PC-3 (cell line): ENCODE measurements around the gene RSU1. TPM values are rescaled to one million over a fixed set of nuclear protein-coding genes. Genes with fewer than 3 reads are reported as not detected.

ENCODE experiments used
- ATAC-seq: fragments of 200-7000 bp; cut with Tn5 transposase; 2 replicates; pipeline ENCODE4 v1.9.1; 2020; ENCODE audit warnings: mild to moderate bottlenecking, moderate library complexity
- BruUV-seq: library from RNA; stranded (reverse); fragments of 400-500 nt; replicated peaks from 2 replicates; lab custom pipeline; 2021; lab: Mats Ljungman, UMichigan
- CTCF ChIA-PET: fragments of 300-600 bp; sonication (Branson Sonifier 250); formaldehyde crosslinking; loops from one replicate; lab custom pipeline; 2022; ENCODE audit warnings: antibody characterized with exemption; lab: Charles Lee
- POLR2A ChIA-PET: fragments of 300-600 bp; sonication (Branson Sonifier 250); formaldehyde crosslinking; loops from one replicate; lab custom pipeline; 2022; ENCODE audit warnings: antibody characterized with exemption; ENCODE audit not compliant: unreplicated experiment; lab: Charles Lee
- DNase-seq: peaks from one replicate; pipeline ENCODE4 v3.0.0-alpha.2; 2015
- H2AFZ ChIP-seq: fragments of 300-600 bp; sonication (generic); 2 replicates; pipeline ENCODE4 v1.6.0; 2016; ENCODE audit warnings: antibody characterized with exemption, low read length
- H3F3A ChIP-seq: fragments of 300-600 bp; sonication (generic); one replicate; pipeline ENCODE4 v1.6.0; 2017; ENCODE audit warnings: antibody characterized with exemption, low read length, control low read depth, mild to moderate bottlenecking; ENCODE audit not compliant: unreplicated experiment
- H3K27ac ChIP-seq: fragments of 300-600 bp; sonication (generic); 2 replicates; pipeline ENCODE4 v1.5.1; 2016; ENCODE audit warnings: mild to moderate bottlenecking, low read length
- H3K27me3 ChIP-seq: fragments of 300-600 bp; sonication (generic); 2 replicates; pipeline ENCODE4 v1.6.1; 2016; ENCODE audit warnings: low read length, mixed read lengths
- H3K36me3 ChIP-seq: fragments of 300-600 bp; sonication (generic); 2 replicates; pipeline ENCODE4 v1.6.1; 2016; ENCODE audit warnings: low read depth, mixed run types, low read length, mixed read lengths
- H3K4me1 ChIP-seq: fragments of 300-600 bp; sonication (generic); 2 replicates; pipeline ENCODE4 v1.5.1; 2016; ENCODE audit warnings: low read length; ENCODE audit not compliant: insufficient read depth
- H3K4me2 ChIP-seq: fragments of 300-600 bp; sonication (generic); 2 replicates; pipeline ENCODE4 v1.6.0; 2016; ENCODE audit warnings: low read length
- H3K4me3 ChIP-seq: fragments of 300-600 bp; sonication (generic); 2 replicates; pipeline ENCODE4 v1.5.1; 2016; ENCODE audit warnings: mild to moderate bottlenecking, low read length, mixed read lengths
- H3K79me2 ChIP-seq: fragments of 300-600 bp; sonication (generic); 2 replicates; pipeline ENCODE4 v1.6.1; 2017; ENCODE audit warnings: low read length, mixed read lengths
- H3K9ac ChIP-seq: fragments of 300-600 bp; sonication (generic); 2 replicates; pipeline ENCODE4 v1.6.0; 2016; ENCODE audit warnings: mild to moderate bottlenecking, low read length
- H3K9me2 ChIP-seq: fragments of 300-600 bp; sonication (generic); replicated peaks from 2 replicates; pipeline ENCODE4 v1.6.1; 2016; ENCODE audit warnings: mixed run types, low read length, mixed read lengths
- H3K9me3 ChIP-seq: fragments of 300-600 bp; sonication (generic); 2 replicates; pipeline ENCODE4 v1.6.1; 2016; ENCODE audit warnings: low read length, mixed read lengths
- H4K20me1 ChIP-seq: fragments of 300-600 bp; sonication (generic); 2 replicates; pipeline ENCODE4 v1.6.1; 2016; ENCODE audit warnings: low read length, mixed read lengths
- CTCF ChIP-seq: fragments of 300-600 bp; sonication (generic); conservative IDR thresholded peaks from 2 replicates; pipeline ENCODE4 v1.5.1; 2017; ENCODE audit warnings: antibody characterized with exemption, low read depth, mild to moderate bottlenecking, low read length
- EZH2 ChIP-seq: fragments of 300-600 bp; sonication (generic); IDR thresholded peaks from one replicate; pipeline ENCODE4 v1.6.1; 2017; ENCODE audit warnings: antibody characterized with exemption, mild to moderate bottlenecking, low read length; ENCODE audit not compliant: unreplicated experiment
- EZH2phosphoT487 ChIP-seq: fragments of 300-600 bp; sonication (generic); IDR thresholded peaks from 2 replicates; pipeline ENCODE4 v1.6.1; 2018; ENCODE audit warnings: mild to moderate bottlenecking, antibody characterized with exemption, low read length, borderline replicate concordance
- intact Hi-C: fragments of 100-400 bp; cut with micrococcal nuclease; formaldehyde crosslinking; loops from 2 replicates; pipeline ENCODE4 v1.9.0; 2023
- total RNA-seq: library from RNA; depleted of rRNA; stranded (reverse); fragments of >200 nt; gene quantifications from 2 replicates; pipeline ENCODE4 v1.2.3, GENCODE V29; 2014

Gene RSU1
- total RNA-seq, 1 experiment from 2014 or later = 21.2 TPM

- H3K4me3 ChIP-seq = no peak overlapping the region
- H3F3A ChIP-seq = no peaks in the 10 kb centered on the region
- no peaks in the 10 kb centered on the region for H3K27me3 ChIP-seq
- no peaks in the 10 kb centered on the region for H3K79me2 ChIP-seq
- no peak overlapping the region for H3K4me2 ChIP-seq
- H3K27ac ChIP-seq = no peak overlapping the region
- POLR2A ChIA-PET = no interaction called here
- no peaks in the 10 kb centered on the region for H3K36me3 ChIP-seq
- peaks cover 19% of the 10 kb centered on the region for H3K4me1 ChIP-seq
- no peak for DNase-seq
- TF ChIP-seq EZH2 (no peak), EZH2phosphoT487 (no peak), CTCF (no peak)
- no peaks in the 10 kb centered on the region for H3K9me3 ChIP-seq
- H2AFZ ChIP-seq = no peak overlapping the region
- H3K9ac ChIP-seq = no peak overlapping the region
- intact Hi-C loops = no loop called here
- ATAC-seq = no peak
- H4K20me1 ChIP-seq = no peaks in the 10 kb centered on the region
- H3K9me2 ChIP-seq = no peaks in the 10 kb centered on the region
- CTCF ChIA-PET = no interaction called here
- BruUV-seq = no TSS peak
These were observed 36.6 kb upstream of the RSU1 start for GRCh38 chr10:16853809-16854208.

DNA sequence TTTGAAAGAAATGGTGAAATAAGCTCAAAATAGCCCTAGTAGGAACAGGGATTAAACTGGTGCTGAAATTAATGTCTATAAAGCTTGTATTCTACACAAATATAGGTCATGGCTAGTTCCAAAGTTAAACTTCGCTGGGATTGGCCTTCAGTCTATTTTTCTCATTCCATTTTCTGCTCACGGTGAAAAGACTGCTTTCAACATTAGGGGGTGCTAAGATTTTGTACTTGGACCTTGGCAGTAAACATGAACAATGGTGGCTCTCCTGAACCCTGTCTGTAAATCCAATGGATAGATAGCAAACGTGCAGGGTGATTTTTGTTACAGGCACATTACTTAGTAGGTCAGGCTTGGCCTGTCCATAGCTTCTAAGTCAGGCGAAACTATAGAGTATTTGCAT lies 36.0 kb upstream of the RSU1 start:
- Histone ChIP-seq H3K36me3 (no peaks in the 10 kb centered on the region), H3K79me2 (no peaks in the 10 kb centered on the region), H3K4me2 (no peak overlapping the region), H3K4me1 (peaks cover 19% of the 10 kb centered on the region), H3K9me3 (no peaks in the 10 kb centered on the region), H3K9me2 (no peaks in the 10 kb centered on the region), H2AFZ (no peak overlapping the region), H4K20me1 (no peaks in the 10 kb centered on the region), H3K9ac (no peak overlapping the region), H3F3A (no peaks in the 10 kb centered on the region), H3K27me3 (no peaks in the 10 kb centered on the region), H3K4me3 (no peak overlapping the region), H3K27ac (no peak overlapping the region)
- TF ChIP-seq EZH2phosphoT487 = no peak
- TF ChIP-seq EZH2 = no peak
- TF ChIP-seq CTCF = peak; percentile 42
- BruUV-seq = no TSS peak
- peak; percentile 20 for DNase-seq
- intact Hi-C loops = no loop called here
- ATAC-seq = no peak
- ChIA-PET POLR2A (no interaction called here), CTCF (no interaction called here)

GRCh38 chr10:16852624-16853023 lies 35.4 kb upstream of the RSU1 start:
- BruUV-seq = no TSS peak
- H3K9ac ChIP-seq = no peak overlapping the region
- POLR2A ChIA-PET = no interaction called here
- H3K4me1 ChIP-seq = peaks cover 19% of the 10 kb centered on the region
- H3K36me3 ChIP-seq = no peaks in the 10 kb centered on the region
- TF ChIP-seq EZH2 = no peak
- no peak for TF ChIP-seq CTCF
- TF ChIP-seq EZH2phosphoT487 = no peak
- CTCF ChIA-PET = no interaction called here
- no peaks in the 10 kb centered on the region for H4K20me1 ChIP-seq
- no peak overlapping the region for H2AFZ ChIP-seq
- no peak overlapping the region for H3K27ac ChIP-seq
- no peak overlapping the region for H3K4me2 ChIP-seq
- no peaks in the 10 kb centered on the region for H3K9me2 ChIP-seq
- ATAC-seq (no peak), DNase-seq (no peak)
- H3K9me3 ChIP-seq = no peaks in the 10 kb centered on the region
- intact Hi-C loops = no loop called here
- no peaks in the 10 kb centered on the region for H3F3A ChIP-seq
- no peak overlapping the region for H3K4me3 ChIP-seq
- H3K79me2 ChIP-seq = no peaks in the 10 kb centered on the region
- no peaks in the 10 kb centered on the region for H3K27me3 ChIP-seq
